ENCODE results near the gene DENND1A. TPM values are rescaled to one million over a fixed set of nuclear protein-coding genes. Genes with fewer than 3 reads are reported as not detected.
"Not testable (repeated sequence)": the region's sequence is repeated elsewhere in the genome, so short reads cannot be mapped to it uniquely, and the experiment has no call there.

DENND1A gene
- total and polyA plus RNA-seq, 8 donors: 4.4 to 109 (median 21.4) TPM

DNA sequence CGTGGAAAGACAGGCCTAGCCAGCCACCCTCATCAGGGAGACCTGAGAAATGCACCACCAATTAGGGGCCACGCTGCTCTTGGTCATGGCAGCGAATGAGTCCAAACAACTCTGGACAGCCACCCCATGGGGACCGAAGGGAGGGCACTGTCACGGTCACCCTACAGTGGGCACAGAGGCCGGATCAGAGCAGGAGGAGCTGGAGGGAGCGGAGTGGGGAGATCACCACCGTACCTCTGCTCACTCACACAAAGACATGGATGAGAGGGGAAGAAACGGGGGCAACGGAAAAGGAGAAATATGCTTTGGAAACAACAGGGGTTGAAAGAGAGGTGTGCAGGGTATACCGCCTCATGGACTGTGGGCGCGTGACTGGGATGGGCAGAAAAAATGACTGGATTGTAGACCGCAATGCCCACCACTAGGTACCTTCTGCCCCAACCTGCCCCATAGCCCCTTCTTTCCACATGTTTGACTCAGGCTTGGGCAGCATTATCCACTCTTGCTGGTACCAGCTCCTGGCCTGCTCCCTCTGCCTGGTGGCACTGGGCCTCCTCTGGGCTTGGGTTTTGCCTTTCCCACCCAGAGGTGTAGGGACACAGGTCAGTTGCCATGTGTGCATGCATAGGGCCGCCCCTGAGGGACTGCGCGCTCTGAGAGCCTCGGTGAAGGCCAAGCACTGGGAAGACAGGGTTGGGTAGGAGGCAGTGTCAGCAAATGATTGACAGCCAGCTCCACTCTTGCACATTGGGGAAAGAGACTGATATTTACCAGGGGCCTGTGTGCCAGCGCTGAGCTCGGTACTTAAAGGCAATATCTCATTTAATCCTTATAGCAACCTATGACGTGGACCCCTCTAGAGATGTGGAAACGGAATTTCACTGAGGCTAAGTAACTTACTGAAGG lies 497.3 kb downstream of the DENND1A start:
- WGBS, 5 donors: 96 to 99% (median 98%) methylated on average over 22 of the region's 22 CpGs
- intact Hi-C loops (cut with DNase I; ENCODE audit: low total_unique reads): no loop called here
- H3K27ac ChIP-seq: no peak overlapping the region
- H3K4me1 ChIP-seq: no peaks in the 10 kb centered on the region
- no peak for TF ChIP-seq EP300 (IDR thresholded peaks at IDR 0.05)
- TF ChIP-seq POLR2AphosphoS5 (IDR thresholded peaks at IDR 0.05): no peak
- no peak for TF ChIP-seq CTCF (IDR thresholded peaks at IDR 0.05)
- no peak for TF ChIP-seq POLR2A (IDR thresholded peaks at IDR 0.05)
- H3K9me3 ChIP-seq: peaks cover 0 to 9% (median 3%) of the 10 kb centered on the region in 4 donors
- no peaks in the 10 kb centered on the region for H3K27me3 ChIP-seq
- H3K4me3 ChIP-seq: no peak overlapping the region
- H3K36me3 ChIP-seq: peaks cover 7 to 88% (median 70%) of the 10 kb centered on the region in 4 donors
- peak in 1 of 2 donors; percentile 7 for DNase-seq

- DNase-seq: no peak
- H3K4me1 ChIP-seq: no peaks in the 10 kb centered on the region
- TF ChIP-seq EP300 (IDR thresholded peaks at IDR 0.05) (no peak), POLR2AphosphoS5 (IDR thresholded peaks at IDR 0.05) (no peak), POLR2A (IDR thresholded peaks at IDR 0.05) (no peak), CTCF (IDR thresholded peaks at IDR 0.05) (no peak)
- no peaks in the 10 kb centered on the region for H3K27me3 ChIP-seq
- H3K4me3 ChIP-seq: no peak overlapping the region
- peaks cover 7 to 88% (median 67%) of the 10 kb centered on the region in 4 donors for H3K36me3 ChIP-seq
- 84 to 96% (median 88%) methylated on average over 2 of the region's 2 CpGs for WGBS, 5 donors
- H3K9me3 ChIP-seq: peaks cover 0 to 9% (median 3%) of the 10 kb centered on the region in 4 donors
- intact Hi-C loops (cut with DNase I; ENCODE audit: low total_unique reads): no loop called here
- no peak overlapping the region for H3K27ac ChIP-seq
Observed at GRCh38 chr9:123431581-123431980, 498.3 kb downstream of the DENND1A start.

- H3K27ac ChIP-seq; H3K9me3 ChIP-seq; H3K27me3 ChIP-seq; H3K4me1 ChIP-seq; intact Hi-C loops (cut with DNase I; ENCODE audit: low total_unique reads); H3K4me3 ChIP-seq; DNase-seq: not testable (repeated sequence)
- peaks cover 0 to 69% (median 56%) of the 10 kb centered on the region in 4 donors for H3K36me3 ChIP-seq
- 74 to 81% (median 79%) methylated on average over 1 of the region's 1 CpG for WGBS, 5 donors
Observed at GRCh38 chr9:123428450-123428849, 501.5 kb downstream of the DENND1A start.

- intact Hi-C loops (cut with DNase I; ENCODE audit: low total_unique reads): no loop called here
- peak in 1 of 2 donors; percentile 16 for DNase-seq
- WGBS, 5 donors: 67 to 77% (median 74%) methylated on average over 2 of the region's 2 CpGs
Observed at GRCh38 chr9:123426406-123426805, 503.5 kb downstream of the DENND1A start.

More at GRCh38 chr9:123426406-123426805, 503.5 kb downstream of the DENND1A start:
- peaks cover 6 to 70% (median 58%) of the 10 kb centered on the region in 4 donors for H3K36me3 ChIP-seq
- TF ChIP-seq EP300 (IDR thresholded peaks at IDR 0.05): no peak
- no peak for TF ChIP-seq CTCF (IDR thresholded peaks at IDR 0.05)
- H3K9me3 ChIP-seq: peaks cover 0 to 9% (median 3%) of the 10 kb centered on the region in 4 donors
- no peaks in the 10 kb centered on the region for H3K27me3 ChIP-seq
- H3K4me1 ChIP-seq: no peaks in the 10 kb centered on the region
- no peak overlapping the region for H3K4me3 ChIP-seq
- no peak overlapping the region for H3K27ac ChIP-seq
